IPS-NIHi7 (cell line): ENCODE data around the gene EIF4E1B.

Experiments
- DNase-seq: peaks from one replicate; pipeline ENCODE4 v3.0.0; 2012; ENCODE audit warnings: mixed read lengths; ENCODE audit errors: extremely low spot score

The EIF4E1B gene

GRCh38 chr5:176647030-176647842 lies 16.8 kb downstream of the EIF4E1B start, which contains the start of gene TSPAN17:
Gene TSPAN17 (plus strand): TSS chr5:176647484. CDS start chr5:176647616, 132 bp downstream.
- DNase-seq = peak; percentile 99

- DNase-seq = no peak
These were observed 17.5 kb downstream of the EIF4E1B start for GRCh38 chr5:176647843-176648473.

- no peak for DNase-seq
These were observed 18.2 kb downstream of the EIF4E1B start for GRCh38 chr5:176648474-176649194.

DNA sequence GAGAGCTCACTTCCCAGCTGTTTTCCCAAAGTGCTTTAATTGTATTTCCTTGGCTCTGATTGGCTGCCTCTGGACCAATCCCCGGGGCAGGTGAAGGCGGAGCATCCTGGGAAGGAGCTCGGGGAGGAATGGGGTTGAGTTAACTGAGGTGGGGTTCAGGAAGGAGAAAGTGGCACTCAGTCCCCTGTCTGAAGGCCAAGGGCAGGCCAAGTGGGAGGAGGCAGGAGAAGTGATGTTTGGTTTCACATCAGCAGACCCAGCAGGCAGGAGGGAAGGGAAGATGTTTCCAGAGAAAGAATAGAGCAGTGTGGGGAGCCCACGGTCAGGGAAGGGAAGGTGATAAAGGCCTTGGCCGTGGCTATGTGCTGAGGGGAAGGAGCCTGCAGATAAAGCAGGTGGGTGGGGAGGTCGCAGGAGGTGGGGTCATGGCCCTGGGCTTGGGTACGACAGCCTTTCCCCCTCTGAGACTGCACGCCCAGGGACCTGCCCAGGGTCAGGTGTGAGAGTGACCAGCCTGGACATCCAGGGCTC lies 19.9 kb downstream of the EIF4E1B start:
- peak; percentile 58 for DNase-seq

GRCh38 chr5:176651472-176651980 lies 21.1 kb downstream of the EIF4E1B start:
- no peak for DNase-seq

DNA sequence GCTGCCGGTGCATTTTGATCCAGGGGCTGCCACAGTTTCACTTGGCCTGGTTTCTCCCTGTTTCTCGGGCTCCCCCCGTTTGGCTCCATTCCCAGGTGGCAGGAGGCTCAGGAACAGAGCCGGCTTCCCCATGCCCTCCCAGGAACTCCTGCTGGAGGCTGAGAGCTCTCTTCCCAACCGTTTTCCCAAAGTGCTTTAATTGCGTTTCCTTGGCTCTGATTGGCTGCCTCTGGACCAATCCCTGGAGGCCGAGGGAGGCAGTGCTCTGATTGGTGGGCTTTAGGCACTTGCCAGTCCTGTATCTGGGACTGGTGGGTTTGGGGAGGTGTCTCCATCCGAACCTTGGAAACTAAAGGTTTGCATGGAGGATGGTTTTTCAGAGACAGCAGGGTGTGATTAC lies 21.7 kb downstream of the EIF4E1B start:
- DNase-seq = peak; percentile 65

DNA sequence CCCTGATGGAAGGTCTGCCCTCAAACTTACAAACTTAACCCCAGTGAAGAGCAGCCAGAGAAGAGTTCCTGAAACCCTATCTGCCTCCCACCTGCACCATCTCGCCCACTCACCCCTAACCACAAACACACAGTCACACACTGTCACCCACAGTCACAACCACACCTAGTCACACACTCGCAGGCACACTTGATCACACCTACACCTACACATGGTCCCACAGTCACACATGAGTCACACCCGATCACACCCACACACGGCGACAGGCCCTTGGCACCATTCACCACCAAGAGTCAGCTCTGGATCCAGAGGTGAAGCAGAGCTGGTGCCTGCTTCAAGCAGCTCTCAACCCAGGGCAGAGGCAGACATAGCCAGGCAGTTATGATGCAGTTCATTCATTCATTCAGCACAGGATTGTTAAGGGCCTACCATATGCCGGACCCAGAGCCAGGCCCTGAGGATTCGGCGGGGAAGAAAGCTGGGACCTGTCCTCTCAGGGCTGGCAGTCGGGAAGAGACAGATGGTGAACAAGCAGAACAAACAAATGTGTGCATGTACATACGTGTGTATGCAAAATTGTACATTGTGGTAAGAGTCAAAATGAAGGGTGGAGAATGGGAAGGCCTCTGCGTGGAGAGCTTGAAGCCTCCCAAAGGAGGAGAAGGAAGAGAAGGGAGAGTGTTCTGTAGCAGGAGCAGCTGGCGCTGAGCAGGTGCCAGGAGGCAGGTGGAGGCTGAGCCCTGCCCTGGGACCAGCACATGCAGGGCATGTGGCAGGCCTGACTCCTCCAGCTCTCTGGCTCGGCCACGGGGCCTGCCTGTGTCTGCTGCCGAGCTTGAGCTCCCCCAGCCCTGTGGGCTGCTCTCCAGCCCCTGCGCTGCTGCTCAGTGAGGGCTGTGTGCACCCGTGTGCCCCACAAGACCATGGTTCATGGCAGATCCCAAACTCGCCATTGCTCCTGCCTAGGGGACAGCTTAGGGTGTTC lies 23.2 kb downstream of the EIF4E1B start:
- no peak for DNase-seq

DNA sequence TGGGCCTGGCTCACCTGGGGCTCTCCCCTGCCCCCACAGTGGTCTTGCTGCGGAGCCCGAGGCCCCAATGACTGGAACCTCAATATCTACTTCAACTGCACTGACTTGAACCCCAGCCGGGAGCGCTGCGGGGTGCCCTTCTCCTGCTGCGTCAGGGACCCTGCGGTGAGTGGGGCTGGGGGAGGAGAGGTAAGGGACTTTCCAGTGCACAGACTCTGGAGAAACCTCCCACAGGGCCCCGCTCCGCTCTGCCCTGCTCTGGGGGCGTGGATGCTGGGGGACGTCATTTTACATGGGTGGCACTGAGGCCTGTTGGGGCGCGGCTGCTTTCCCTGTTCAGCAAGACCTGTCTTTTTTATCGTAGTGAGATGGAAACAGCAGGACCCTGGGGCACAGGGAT lies 24.4 kb downstream of the EIF4E1B start:
- no peak for DNase-seq

- no peak for DNase-seq
These were observed 26.1 kb downstream of the EIF4E1B start for GRCh38 chr5:176656467-176656990.

- DNase-seq = peak; percentile 77
These were observed 27.6 kb downstream of the EIF4E1B start for GRCh38 chr5:176658007-176658599.

- DNase-seq = no peak
These were observed 28.5 kb downstream of the EIF4E1B start for GRCh38 chr5:176658817-176659511.

DNA sequence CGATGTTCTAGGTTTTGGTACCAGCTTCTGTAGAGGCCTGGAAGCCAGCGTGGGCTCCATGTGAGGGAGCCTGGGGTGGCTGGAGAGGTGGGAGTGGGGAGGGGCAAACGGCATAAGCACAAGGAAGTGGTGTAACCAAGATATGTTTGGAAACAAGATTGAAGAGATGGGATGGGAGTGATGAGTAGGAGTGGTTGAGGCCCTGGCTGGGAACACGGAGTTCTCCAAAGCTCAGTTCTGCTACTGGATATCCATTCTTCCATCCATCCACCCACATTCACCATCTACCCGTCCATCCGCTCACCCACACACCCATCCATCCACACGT lies 29.0 kb downstream of the EIF4E1B start:
- DNase-seq = no peak

GRCh38 chr5:176659860-176660461 lies 29.5 kb downstream of the EIF4E1B start:
- DNase-seq = no peak

GRCh38 chr5:176660530-176660859 lies 30.0 kb downstream of the EIF4E1B start:
- DNase-seq = no peak

- peak; percentile 97 for DNase-seq
These were observed 30.6 kb downstream of the EIF4E1B start for GRCh38 chr5:176660860-176661641.

DNA sequence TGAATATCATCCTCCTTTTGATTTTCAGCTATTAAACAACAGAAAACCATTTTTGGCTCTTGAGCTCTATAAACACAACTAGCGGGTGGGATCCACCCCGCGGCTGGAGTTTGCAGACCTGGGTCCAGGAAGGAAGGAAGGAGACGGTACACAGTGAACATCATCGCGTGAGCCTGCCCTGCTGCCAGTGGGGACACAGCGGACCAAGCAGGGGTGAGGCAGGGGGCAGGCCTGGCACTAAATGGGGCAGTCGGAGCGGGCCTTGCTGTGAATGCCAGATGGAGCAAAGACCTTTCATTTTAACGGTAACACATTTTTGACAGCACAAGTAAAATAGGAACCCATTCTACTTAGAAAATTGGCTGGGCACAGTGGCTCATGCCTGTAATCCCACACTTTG lies 31.2 kb downstream of the EIF4E1B start:
- no peak for DNase-seq

DNA sequence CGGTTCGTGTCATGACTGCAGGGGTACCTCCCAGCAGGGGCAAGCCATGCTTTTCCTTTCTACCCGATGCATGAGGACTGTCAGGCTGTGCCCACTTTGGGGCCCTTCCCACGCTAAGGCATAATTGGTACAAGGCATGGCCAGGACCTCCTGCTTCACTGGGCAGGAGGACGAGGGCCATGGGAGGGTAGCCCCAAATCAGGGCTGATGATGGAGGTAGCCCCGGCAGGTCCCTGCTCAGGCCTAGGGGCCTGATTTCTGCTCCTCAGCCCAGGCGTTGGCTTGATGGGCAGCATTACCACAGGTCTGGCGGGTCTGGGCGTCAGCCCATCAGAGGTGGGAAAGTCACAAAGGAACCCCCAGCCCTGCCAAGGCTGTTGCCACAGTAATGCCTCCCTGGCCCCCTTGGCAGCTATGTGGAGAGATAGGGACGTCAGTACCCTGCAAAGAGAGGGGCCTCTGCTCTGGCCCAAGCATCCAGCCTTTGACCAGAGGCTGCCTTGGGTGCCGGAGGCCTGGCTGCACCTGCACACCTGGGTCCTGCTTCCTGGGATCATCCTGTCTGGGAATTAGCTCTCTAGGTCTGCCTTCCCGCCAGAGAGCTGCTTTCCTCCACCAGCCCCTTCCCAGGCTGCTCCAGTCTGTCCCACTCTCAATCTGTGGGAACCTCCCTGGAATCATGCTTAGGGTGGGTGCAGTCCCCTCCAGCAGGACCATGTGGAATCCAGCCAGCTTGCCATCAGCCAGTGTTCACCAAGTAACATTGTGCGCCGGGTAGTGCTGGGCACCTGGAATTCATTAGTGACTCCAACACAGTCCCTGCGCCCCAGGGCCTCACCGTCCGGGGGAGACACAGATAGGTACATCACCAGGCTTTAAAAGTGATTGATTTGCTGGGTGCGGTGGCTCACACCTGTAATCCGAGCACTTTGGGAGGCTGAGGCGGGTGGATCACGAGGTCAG lies 32.2 kb downstream of the EIF4E1B start:
- DNase-seq = no peak
